ENCODE results near the gene SMIM5. TPM values are rescaled to one million over a fixed set of nuclear protein-coding genes. Genes with fewer than 3 reads are reported as not detected.
"Not testable (repeated sequence)": the region's sequence is repeated elsewhere in the genome, so short reads cannot be mapped to it uniquely, and the experiment has no call there.

Gene SMIM5
- total RNA-seq, 2 donors from 2014 or later, result 6.4 to 12.0 TPM

DNA sequence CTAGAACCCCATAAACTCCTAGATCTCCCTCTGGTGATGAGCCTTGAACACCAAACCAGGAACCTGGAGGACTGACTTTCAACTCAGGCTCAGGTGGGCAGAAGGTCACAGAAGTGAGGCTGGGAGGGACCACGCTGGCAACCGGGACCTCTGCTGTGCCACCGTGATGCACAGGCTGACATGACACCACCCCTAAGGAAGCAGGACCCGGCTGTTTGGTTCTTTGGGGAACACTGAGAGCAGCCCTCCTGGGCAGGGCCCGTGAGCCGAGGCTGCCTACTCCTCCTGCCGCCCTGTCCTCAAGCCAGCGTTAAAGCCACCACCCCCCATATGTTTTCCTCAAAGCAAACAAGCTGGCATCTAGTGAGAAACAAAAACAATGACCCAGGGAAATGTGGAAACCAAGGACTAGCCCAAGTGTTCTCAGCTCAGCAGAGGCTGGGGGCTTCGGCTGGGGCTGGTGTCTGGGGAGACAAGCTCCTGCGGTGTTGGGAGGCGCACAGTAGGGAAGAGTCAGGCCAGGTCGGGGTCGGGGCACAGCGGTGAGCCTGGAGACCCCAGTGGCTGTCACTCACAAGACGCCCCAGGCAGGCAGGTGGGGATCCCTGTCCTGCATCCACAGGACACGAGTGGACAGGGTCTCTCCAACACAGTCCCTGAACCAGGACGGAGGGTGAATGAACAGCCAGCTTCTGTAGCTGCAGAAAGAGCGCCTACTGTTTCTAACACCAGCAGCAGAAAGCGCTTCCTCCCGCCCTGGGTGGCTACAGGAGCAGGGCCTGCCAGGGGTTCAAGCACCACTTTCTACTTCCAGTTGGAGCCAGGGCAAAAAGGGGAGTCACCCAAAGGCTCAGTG, 1.7 kb downstream of the SMIM5 start:
- Histone ChIP-seq H3K4me1 (peaks cover 0 to 59% of the 10 kb centered on the region in 2 donors), H3K9me3 (no peaks in the 10 kb centered on the region), H3K27ac (peak overlapping the region; percentile 88 to 94), H3K27me3 (no peaks in the 10 kb centered on the region), H3K36me3 (no peaks in the 10 kb centered on the region), H3K4me3 (peak overlapping the region; percentile 27 to 31)
- TF ChIP-seq, protein P1, sequence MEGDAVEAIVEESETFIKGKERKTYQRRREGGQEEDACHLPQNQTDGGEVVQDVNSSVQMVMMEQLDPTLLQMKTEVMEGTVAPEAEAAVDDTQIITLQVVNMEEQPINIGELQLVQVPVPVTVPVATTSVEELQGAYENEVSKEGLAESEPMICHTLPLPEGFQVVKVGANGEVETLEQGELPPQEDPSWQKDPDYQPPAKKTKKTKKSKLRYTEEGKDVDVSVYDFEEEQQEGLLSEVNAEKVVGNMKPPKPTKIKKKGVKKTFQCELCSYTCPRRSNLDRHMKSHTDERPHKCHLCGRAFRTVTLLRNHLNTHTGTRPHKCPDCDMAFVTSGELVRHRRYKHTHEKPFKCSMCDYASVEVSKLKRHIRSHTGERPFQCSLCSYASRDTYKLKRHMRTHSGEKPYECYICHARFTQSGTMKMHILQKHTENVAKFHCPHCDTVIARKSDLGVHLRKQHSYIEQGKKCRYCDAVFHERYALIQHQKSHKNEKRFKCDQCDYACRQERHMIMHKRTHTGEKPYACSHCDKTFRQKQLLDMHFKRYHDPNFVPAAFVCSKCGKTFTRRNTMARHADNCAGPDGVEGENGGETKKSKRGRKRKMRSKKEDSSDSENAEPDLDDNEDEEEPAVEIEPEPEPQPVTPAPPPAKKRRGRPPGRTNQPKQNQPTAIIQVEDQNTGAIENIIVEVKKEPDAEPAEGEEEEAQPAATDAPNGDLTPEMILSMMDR (IDR thresholded peaks at IDR 0.05), result no peak
- DNase-seq (ENCODE audit: low spot score), result no peak

DNA sequence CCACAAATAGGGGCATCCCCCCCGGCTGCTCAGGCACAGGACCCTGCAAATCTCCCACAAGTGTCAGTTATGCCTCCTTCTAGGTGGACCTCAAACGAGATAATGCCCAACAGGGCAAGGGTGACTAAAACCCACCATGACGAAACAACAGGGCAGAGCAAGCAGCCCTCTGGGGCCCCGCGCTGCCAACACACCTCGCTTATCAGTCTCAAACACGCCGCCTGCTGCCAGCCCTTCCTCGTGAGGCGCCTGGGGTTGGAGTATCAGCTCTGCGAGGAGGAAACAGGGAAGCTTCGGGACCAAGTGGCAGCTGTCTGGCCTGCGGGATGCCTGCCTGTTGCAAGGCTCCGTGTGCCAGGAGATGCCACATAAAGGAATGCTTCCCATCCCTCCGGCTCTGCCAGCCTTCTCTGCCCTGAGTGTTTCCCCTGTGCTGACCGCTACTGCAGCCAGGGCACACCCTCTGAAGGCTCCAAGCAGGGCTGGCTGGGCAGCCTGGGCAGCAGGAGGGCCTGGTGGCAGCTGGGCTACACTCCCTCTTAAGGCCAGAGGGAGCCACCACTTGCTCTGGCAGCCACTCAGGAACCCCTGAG, 2.5 kb downstream of the SMIM5 start:
- Histone ChIP-seq H3K9me3 (no peaks in the 10 kb centered on the region), H3K36me3 (no peaks in the 10 kb centered on the region), H3K27ac (peak overlapping the region; percentile 88 to 94), H3K27me3 (no peaks in the 10 kb centered on the region), H3K4me3 (no peak overlapping the region), H3K4me1 (peaks cover 0 to 66% of the 10 kb centered on the region in 2 donors)
- DNase-seq (ENCODE audit: low spot score), result no peak
- TF ChIP-seq, protein P1 (IDR thresholded peaks at IDR 0.05), result no peak

DNA sequence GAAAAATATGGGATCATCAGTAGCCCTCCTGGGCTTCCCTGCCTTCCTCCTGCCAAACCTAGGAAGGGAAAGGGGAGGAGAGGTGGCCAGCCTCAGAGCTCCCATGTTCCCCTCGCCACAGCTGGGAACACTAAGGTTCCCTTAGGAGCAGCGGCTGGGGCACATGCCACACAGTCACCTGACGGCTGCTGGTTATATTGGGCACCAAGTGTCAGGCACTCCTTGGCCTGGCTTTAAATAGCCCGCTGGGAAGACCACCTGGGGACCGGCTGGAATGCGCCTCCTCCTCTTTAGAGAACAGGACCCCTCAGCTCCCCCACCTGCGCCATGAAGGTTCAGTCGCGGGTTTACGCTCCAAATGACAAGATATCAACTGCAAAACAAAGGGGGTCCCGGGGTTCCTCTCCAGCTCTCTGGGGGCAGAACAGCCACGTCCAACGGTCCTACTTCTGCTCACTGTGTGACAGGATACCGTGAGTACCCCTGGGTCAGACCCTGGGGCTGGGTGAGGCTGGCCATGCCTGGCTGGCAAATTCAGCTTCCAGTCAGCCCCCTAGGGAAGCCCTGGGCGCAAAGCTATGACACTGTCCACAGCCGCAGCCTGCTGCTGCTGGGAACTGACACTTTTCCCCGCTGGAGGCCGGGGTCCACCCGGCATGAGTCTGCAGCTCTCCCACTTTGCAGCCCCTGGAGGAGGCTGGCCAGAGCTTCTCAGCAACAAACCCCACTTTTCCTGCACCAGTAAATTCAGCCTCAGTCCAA, 3.3 kb downstream of the SMIM5 start:
- H3K9me3 ChIP-seq, result no peaks in the 10 kb centered on the region
- no peak for DNase-seq (ENCODE audit: low spot score)
- H3K27me3 ChIP-seq, result no peaks in the 10 kb centered on the region
- peak overlapping the region; percentile 88 to 94 for H3K27ac ChIP-seq
- TF ChIP-seq, protein P1 (IDR thresholded peaks at IDR 0.05), result no peak
- no peaks in the 10 kb centered on the region for H3K36me3 ChIP-seq
- no peak overlapping the region for H3K4me3 ChIP-seq
- peaks cover 0 to 75% of the 10 kb centered on the region in 2 donors for H3K4me1 ChIP-seq

DNA sequence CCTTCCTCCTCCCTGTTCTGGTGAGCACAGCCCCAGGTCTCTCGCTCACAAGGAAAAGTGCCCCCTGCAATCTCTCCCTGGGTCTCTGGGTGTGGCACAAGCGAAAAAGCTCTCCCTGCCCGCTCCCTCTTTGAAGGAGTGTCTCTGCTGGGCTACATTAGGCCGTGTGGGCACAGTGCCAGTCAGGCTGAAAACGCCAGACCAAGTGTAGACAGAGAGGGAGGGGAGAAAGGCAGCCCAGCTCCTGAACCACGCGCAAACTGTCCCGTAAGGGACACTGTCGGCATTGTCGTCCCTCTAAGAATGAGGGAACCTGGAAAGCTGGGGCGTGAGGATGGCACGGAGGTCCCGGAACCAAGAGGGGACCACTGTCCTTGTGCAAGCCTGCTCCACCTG, 3.9 kb downstream of the SMIM5 start:
- no peak for DNase-seq (ENCODE audit: low spot score)
- peak overlapping the region; percentile 88 to 94 for H3K27ac ChIP-seq
- no peaks in the 10 kb centered on the region for H3K27me3 ChIP-seq
- H3K9me3 ChIP-seq, result no peaks in the 10 kb centered on the region
- H3K4me3 ChIP-seq, result no peak overlapping the region
- TF ChIP-seq, protein P1 (IDR thresholded peaks at IDR 0.05), result no peak
- H3K36me3 ChIP-seq, result no peaks in the 10 kb centered on the region
- H3K4me1 ChIP-seq, result peaks cover 0 to 81% of the 10 kb centered on the region in 2 donors

DNA sequence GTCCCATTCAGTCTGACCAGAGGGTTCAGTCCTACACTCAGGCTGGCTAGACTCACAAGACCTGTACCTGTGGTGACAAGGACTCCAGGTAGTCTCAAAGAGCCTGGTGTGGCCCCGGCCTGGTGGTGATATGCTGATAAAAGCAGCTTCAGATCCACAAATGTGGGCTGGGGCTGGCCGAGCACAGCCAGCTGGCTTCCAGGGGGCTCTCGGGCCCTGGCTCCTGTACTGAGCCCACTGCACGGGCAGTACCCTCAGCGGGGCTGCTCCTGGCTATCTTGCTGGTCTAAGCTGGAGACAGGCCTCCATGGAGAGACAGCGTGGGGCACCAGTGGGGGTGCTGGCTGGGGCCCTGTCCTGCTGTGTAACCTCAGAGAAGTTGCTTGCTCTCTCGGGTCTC, 4.3 kb downstream of the SMIM5 start:
- no peak for DNase-seq (ENCODE audit: low spot score)
- Histone ChIP-seq H3K9me3 (no peaks in the 10 kb centered on the region), H3K4me1 (peaks cover 0 to 81% of the 10 kb centered on the region in 2 donors), H3K36me3 (no peaks in the 10 kb centered on the region), H3K27ac (peak overlapping the region; percentile 88 to 94), H3K4me3 (no peak overlapping the region), H3K27me3 (no peaks in the 10 kb centered on the region)
- TF ChIP-seq, protein P1 (IDR thresholded peaks at IDR 0.05), result no peak

DNA sequence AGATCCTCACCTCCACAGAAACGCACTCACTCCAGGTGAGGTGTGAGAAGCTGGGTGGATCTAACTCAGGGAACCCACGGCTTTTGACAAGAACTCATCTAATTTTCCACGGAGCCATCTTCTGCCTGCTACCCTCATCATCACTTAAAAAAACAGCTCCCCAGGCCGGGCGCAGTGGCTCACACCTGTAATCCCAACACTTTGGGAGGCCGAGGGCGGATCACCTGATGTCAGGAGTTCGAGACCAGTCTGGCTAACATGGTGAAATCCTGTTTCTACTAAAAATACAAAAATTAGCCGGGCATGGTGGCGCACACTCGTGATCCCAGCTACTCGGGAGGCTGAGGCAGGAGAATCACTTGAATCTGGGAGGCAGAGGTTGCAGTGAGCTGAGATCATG, 4.8 kb downstream of the SMIM5 start:
- not testable (repeated sequence) for H3K4me3 ChIP-seq; H3K36me3 ChIP-seq; H3K9me3 ChIP-seq; H3K27me3 ChIP-seq; DNase-seq (ENCODE audit: low spot score)
- peaks cover 0 to 76% of the 10 kb centered on the region in 2 donors for H3K4me1 ChIP-seq
- H3K27ac ChIP-seq, result peak overlapping the region; percentile 58 to 88

Measured in right atrium auricular region (tissue), 2 donors.